HL-60/S4 (cell line): Measurements from ENCODE around the gene CCDC172.
"Not testable (repeated sequence)": the region's sequence is repeated elsewhere in the genome, so short reads cannot be mapped to it uniquely, and the experiment has no call there.

ENCODE experiments used
- in situ Hi-C: fragments of 300-500 bp; cut with MboI; formaldehyde crosslinking; loops from 2 replicates; pipeline ENCODE4 v1.14.3; 2022; ENCODE audit warnings: low sequenced_read_pairs

The CCDC172 gene

GRCh38 chr10:116331815-116332214 is 7.6 kb downstream of the CCDC172 start:
- in situ Hi-C loops = no loop called here

GRCh38 chr10:116336866-116337265 is 12.6 kb downstream of the CCDC172 start:
- in situ Hi-C loops = no loop called here

GRCh38 chr10:116352125-116352524 is 27.9 kb downstream of the CCDC172 start:
- in situ Hi-C loops = no loop called here

GRCh38 chr10:116353817-116354216 is 29.6 kb downstream of the CCDC172 start:
- in situ Hi-C loops = no loop called here

GRCh38 chr10:116355341-116355740 is 31.1 kb downstream of the CCDC172 start:
- in situ Hi-C loops = no loop called here

- in situ Hi-C loops = no loop called here
Observed at GRCh38 chr10:116356833-116357232, 32.6 kb downstream of the CCDC172 start.

- in situ Hi-C loops = no loop called here
Observed at GRCh38 chr10:116364868-116365267, 40.6 kb downstream of the CCDC172 start.

- in situ Hi-C loops = no loop called here
Observed at GRCh38 chr10:116371737-116372136, 47.5 kb downstream of the CCDC172 start.

GRCh38 chr10:116382290-116382689 is 58.0 kb downstream of the CCDC172 start:
- in situ Hi-C loops = no loop called here

GRCh38 chr10:116385311-116385710 is 61.1 kb downstream of the CCDC172 start:
- in situ Hi-C loops = no loop called here

GRCh38 chr10:116385994-116386809 is 62.0 kb downstream of the CCDC172 start:
- in situ Hi-C loops = no loop called here

GRCh38 chr10:116393246-116393831 is 69.1 kb downstream of the CCDC172 start:
- in situ Hi-C loops = not testable (repeated sequence)

GRCh38 chr10:116395223-116395985 is 71.2 kb downstream of the CCDC172 start:
- in situ Hi-C loops = no loop called here

GRCh38 chr10:116398224-116398623 is 74.0 kb downstream of the CCDC172 start:
- in situ Hi-C loops = no loop called here

GRCh38 chr10:116402858-116403257 is 78.6 kb downstream of the CCDC172 start:
- in situ Hi-C loops = no loop called here

GRCh38 chr10:116403740-116404250 is 79.5 kb downstream of the CCDC172 start:
- in situ Hi-C loops = no loop called here

GRCh38 chr10:116408719-116409118 is 84.5 kb downstream of the CCDC172 start:
- in situ Hi-C loops = no loop called here

GRCh38 chr10:116410351-116410750 is 86.1 kb downstream of the CCDC172 start:
- in situ Hi-C loops = no loop called here

- in situ Hi-C loops = no loop called here
Observed at GRCh38 chr10:116417821-116418220, 93.6 kb downstream of the CCDC172 start.

- in situ Hi-C loops = no loop called here
Observed at GRCh38 chr10:116418389-116418788, 94.1 kb downstream of the CCDC172 start.

- in situ Hi-C loops = no loop called here
Observed at GRCh38 chr10:116421815-116422214, 97.6 kb downstream of the CCDC172 start.
